HL-60 (cell line): ENCODE data around the gene CHAD.

Experiments
- DNase-seq, 2 experiments: peaks; one replicate each; pipeline ENCODE4 v3.0.0-alpha.2; 2010 to 2020; ENCODE audit warnings: low read depth in 1 of 2, low spot score in 1 of 2
- H3K27ac ChIP-seq: fragments of 250-450 bp; sonication (Bioruptor Pico); replicated peaks from 2 replicates; pipeline ENCODE4 v1.5.1; 2020; ENCODE audit warnings: mild to moderate bottlenecking, moderate library complexity
- H3K27me3 ChIP-seq: fragments of 250-450 bp; sonication (Bioruptor Pico); 2 replicates; pipeline ENCODE4 v1.5.1; 2021; ENCODE audit warnings: mild to moderate bottlenecking, moderate library complexity; ENCODE audit not compliant: insufficient read depth, poor library complexity, severe bottlenecking
- H3K4me3 ChIP-seq: replicated peaks from 2 replicates; pipeline ENCODE4 v1.5.1; 2011; ENCODE audit warnings: mild to moderate bottlenecking, control low read depth, low read length; ENCODE audit not compliant: insufficient read depth
- GABPA ChIP-seq: IDR thresholded peaks from 2 replicates; pipeline ENCODE4 v1.6.1; 2012; ENCODE audit warnings: low read depth
- POLR2AphosphoS5 ChIP-seq: IDR thresholded peaks from 2 replicates; pipeline ENCODE4 v1.6.1; 2012; ENCODE audit warnings: low read depth
- REST ChIP-seq: IDR thresholded peaks from 2 replicates; pipeline ENCODE4 v1.6.1; 2012; ENCODE audit warnings: low read depth; ENCODE audit not compliant: insufficient replicate concordance
- SPI1 ChIP-seq: IDR thresholded peaks from 2 replicates; pipeline ENCODE4 v1.6.1; 2012; ENCODE audit warnings: low read depth, mild to moderate bottlenecking, borderline replicate concordance
- TF ChIP-seq, protein P1 (sequence below): IDR thresholded peaks from one replicate; pipeline ENCODE4 v1.5.1; 2011; ENCODE audit warnings: low read length, control low read depth, inconsistent platforms; ENCODE audit not compliant: insufficient read depth

The CHAD gene

DNA sequence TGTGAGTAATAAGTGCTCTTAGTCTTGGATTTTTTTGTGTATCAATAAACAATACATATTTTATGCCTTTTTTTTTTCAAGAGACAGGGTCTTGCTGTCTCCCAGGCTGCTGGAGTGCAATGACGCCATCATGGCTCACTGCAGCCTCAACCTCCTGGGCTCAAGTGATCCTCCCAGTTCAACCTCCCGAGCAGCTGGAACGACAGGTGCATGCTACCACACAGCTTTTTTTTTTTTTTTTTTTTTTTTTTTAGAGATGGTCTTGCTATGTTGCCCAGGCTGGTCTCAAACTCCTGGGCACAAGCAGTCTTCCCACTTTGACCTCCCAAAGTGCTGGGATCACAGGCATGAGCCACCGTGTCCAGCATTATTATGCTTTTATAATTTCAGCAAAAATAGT lies 29.7 kb downstream of the CHAD start:
- no peak for TF ChIP-seq REST
- no peak for TF ChIP-seq GABPA
- no peak for TF ChIP-seq SPI1
- TF ChIP-seq POLR2AphosphoS5, result no peak
- TF ChIP-seq, protein P1, sequence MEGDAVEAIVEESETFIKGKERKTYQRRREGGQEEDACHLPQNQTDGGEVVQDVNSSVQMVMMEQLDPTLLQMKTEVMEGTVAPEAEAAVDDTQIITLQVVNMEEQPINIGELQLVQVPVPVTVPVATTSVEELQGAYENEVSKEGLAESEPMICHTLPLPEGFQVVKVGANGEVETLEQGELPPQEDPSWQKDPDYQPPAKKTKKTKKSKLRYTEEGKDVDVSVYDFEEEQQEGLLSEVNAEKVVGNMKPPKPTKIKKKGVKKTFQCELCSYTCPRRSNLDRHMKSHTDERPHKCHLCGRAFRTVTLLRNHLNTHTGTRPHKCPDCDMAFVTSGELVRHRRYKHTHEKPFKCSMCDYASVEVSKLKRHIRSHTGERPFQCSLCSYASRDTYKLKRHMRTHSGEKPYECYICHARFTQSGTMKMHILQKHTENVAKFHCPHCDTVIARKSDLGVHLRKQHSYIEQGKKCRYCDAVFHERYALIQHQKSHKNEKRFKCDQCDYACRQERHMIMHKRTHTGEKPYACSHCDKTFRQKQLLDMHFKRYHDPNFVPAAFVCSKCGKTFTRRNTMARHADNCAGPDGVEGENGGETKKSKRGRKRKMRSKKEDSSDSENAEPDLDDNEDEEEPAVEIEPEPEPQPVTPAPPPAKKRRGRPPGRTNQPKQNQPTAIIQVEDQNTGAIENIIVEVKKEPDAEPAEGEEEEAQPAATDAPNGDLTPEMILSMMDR, result no peak
- no peak overlapping the region for H3K27ac ChIP-seq
- H3K27me3 ChIP-seq, result no peaks in the 10 kb centered on the region
- H3K4me3 ChIP-seq, result no peak overlapping the region
- no peak for DNase-seq

GRCh38 chr17:50437409-50437808 lies 31.3 kb downstream of the CHAD start:
- TF ChIP-seq SPI1 (no peak), POLR2AphosphoS5 (no peak), GABPA (no peak), REST (no peak)
- TF ChIP-seq, protein P1, result no peak
- Histone ChIP-seq H3K4me3 (no peak overlapping the region), H3K27me3 (no peaks in the 10 kb centered on the region), H3K27ac (no peak overlapping the region)
- DNase-seq, result no peak

DNA sequence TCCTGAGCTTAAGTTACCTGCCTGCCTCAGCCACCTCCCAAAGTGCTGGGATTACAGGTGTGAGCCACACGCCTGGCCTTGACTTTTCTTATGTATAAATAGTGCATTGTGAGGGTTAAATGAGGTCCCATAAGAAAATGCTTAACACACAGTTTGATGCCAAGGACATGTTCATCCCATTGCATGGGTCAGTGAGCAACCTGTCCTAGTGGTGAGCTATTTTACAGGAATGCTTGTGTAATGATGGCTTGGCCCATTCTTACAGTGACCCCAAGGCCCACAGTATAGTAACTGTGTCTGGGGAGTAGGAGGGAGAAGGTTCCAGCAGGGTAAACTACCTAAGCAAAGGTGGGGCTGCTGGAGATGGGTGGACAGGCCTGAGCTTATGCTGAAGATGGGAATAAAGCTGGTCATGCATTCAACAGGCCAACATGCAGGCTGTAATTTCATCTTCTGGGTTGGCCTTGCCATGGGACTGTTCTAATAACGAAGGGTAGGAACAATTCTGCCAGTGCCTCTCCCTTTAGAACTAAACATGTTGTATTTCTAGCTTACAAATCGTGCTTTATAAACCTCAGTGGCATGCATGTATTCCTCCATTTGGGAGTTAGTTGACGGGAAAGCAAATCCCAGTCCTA lies 36.4 kb downstream of the CHAD start:
- no peak overlapping the region for H3K27ac ChIP-seq
- DNase-seq, result no peak
- no peak overlapping the region for H3K4me3 ChIP-seq
- peaks cover 3% of the 10 kb centered on the region for H3K27me3 ChIP-seq
- TF ChIP-seq SPI1 (no peak), GABPA (no peak), REST (no peak), POLR2AphosphoS5 (no peak)
- TF ChIP-seq, protein P1, result no peak
